ENCODE results near the gene EMCN. TPM values are rescaled to one million over a fixed set of nuclear protein-coding genes. Genes with fewer than 3 reads are reported as not detected.
"Not testable (repeated sequence)": the region's sequence is repeated elsewhere in the genome, so short reads cannot be mapped to it uniquely, and the experiment has no call there.

The EMCN gene
- total RNA-seq, 1 experiment from 2014 or later = not detected

DNA sequence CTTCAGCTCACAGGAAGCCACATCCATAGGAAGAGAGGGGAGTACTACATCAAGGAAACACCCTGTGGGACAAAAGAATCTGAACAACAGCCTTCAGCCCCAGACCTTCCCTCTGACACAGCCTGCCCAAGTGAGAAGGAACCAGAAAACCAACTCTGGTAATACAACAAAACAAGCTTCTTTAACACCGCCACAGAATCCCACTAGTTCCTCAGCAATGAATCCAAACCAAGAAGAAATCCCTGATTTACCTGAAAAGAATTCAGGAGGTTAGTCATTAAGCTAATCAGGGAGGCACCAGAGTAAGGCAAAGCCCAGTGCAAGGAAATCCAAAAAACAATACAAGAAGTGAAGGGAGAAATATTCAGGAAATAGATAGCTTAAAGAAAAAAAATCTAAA is 137.4 kb downstream of the EMCN start:
- BruUV-seq (replicated peaks); H3K27ac ChIP-seq (ENCODE audit: low read depth, low read length); H3K9me3 ChIP-seq (ENCODE audit: control insufficient read depth in 1 of 2, insufficient read depth in 1 of 2, low read depth in 1 of 2, low read length in 2 of 2); H3K27me3 ChIP-seq (ENCODE audit: insufficient read depth, low read length); H3K4me2 ChIP-seq (ENCODE audit: low read length); H2AFZ ChIP-seq (ENCODE audit: low read depth, low read length, poor library complexity, severe bottlenecking); H4K20me1 ChIP-seq (ENCODE audit: insufficient read depth); H3K4me3 ChIP-seq (replicated peaks in 1 of 2; ENCODE audit: low read depth in 1 of 2, low read length in 2 of 2); H3K9me2 ChIP-seq (ENCODE audit: insufficient read depth); ATAC-seq; H3K4me1 ChIP-seq (ENCODE audit: control insufficient read depth in 1 of 2, insufficient read depth in 2 of 2, low read length in 2 of 2); H3K79me2 ChIP-seq (ENCODE audit: insufficient read depth, low read length); H3K9ac ChIP-seq (ENCODE audit: low read length); intact Hi-C loops (cut with micrococcal nuclease); RAD21 ChIA-PET (ENCODE audit: low non-redundant PET in 1 of 2, low total read pairs in 2 of 2, uncharacterized antibody in 2 of 2, unreplicated experiment in 2 of 2); H3K36me3 ChIP-seq (ENCODE audit: control insufficient read depth in 1 of 2, insufficient read depth in 2 of 2, low read length in 2 of 2); POLR2A ChIA-PET; DNase-seq (ENCODE audit: low read depth, low spot score): not testable (repeated sequence)
- CTCF ChIA-PET = interaction anchor here (0.9 kb wide), 1 partner anchor 8 kb away, joined by 3 read pairs; no protein-coding TSS in a partner anchor

DNA sequence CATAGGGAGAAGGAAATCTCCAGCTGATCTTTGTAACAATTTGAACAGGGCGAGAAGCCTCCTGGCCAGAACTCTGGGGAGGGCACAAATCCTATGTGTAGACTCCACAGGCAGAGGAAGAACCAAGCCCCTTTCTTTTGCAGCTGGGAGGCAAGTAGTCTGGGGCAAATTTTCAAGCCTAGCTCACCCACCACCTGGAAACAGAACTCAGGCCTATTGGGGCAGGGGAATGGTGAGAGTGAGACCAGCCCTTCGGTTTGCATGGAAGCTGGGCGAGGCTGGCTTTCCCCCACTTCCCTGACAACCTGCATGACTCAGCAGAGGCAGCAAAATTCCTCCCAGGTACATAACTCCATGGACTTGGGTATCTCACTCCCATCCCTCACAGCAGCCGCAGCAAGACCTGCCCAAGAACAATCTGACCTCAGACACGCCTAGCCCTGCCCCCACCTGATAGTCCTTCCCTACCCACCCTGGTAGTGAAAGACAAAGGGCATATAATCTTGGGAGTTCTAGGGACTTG is 138.2 kb downstream of the EMCN start:
- intact Hi-C loops (cut with micrococcal nuclease) = no loop called here
- RAD21 ChIA-PET (ENCODE audit: low non-redundant PET in 1 of 2, low total read pairs in 2 of 2, uncharacterized antibody in 2 of 2, unreplicated experiment in 2 of 2) = no interaction called here
- Histone ChIP-seq H3K79me2 (ENCODE audit: insufficient read depth, low read length) (no peaks in the 10 kb centered on the region), H3K9me3 (ENCODE audit: control insufficient read depth in 1 of 2, insufficient read depth in 1 of 2, low read depth in 1 of 2, low read length in 2 of 2) (no peaks in the 10 kb centered on the region; a peak in 1 of 4 replicates), H3K9ac (ENCODE audit: low read length) (no peak overlapping the region), H2AFZ (ENCODE audit: low read depth, low read length, poor library complexity, severe bottlenecking) (no peak overlapping the region), H3K4me3 (replicated peaks in 1 of 2; ENCODE audit: low read depth in 1 of 2, low read length in 2 of 2) (no peak overlapping the region), H3K4me2 (ENCODE audit: low read length) (no peak overlapping the region), H3K27me3 (ENCODE audit: insufficient read depth, low read length) (no peaks in the 10 kb centered on the region), H3K36me3 (ENCODE audit: control insufficient read depth in 1 of 2, insufficient read depth in 2 of 2, low read length in 2 of 2) (no peaks in the 10 kb centered on the region), H3K9me2 (ENCODE audit: insufficient read depth) (no peaks in the 10 kb centered on the region), H3K4me1 (ENCODE audit: control insufficient read depth in 1 of 2, insufficient read depth in 2 of 2, low read length in 2 of 2) (peaks cover 0 to 8% of the 10 kb centered on the region in 2 experiments; a peak in 1 of 4 replicates), H4K20me1 (ENCODE audit: insufficient read depth) (no peaks in the 10 kb centered on the region), H3K27ac (ENCODE audit: low read depth, low read length) (no peak overlapping the region)
- DNase-seq (ENCODE audit: low read depth, low spot score) (no peak), ATAC-seq (no peak)
- TF ChIP-seq ZFX (IDR thresholded peaks at IDR 0.05) = no peak
- no peak for TF ChIP-seq EGR1 (IDR thresholded peaks at IDR 0.05; ENCODE audit: low read depth)
- TF ChIP-seq, protein P1, sequence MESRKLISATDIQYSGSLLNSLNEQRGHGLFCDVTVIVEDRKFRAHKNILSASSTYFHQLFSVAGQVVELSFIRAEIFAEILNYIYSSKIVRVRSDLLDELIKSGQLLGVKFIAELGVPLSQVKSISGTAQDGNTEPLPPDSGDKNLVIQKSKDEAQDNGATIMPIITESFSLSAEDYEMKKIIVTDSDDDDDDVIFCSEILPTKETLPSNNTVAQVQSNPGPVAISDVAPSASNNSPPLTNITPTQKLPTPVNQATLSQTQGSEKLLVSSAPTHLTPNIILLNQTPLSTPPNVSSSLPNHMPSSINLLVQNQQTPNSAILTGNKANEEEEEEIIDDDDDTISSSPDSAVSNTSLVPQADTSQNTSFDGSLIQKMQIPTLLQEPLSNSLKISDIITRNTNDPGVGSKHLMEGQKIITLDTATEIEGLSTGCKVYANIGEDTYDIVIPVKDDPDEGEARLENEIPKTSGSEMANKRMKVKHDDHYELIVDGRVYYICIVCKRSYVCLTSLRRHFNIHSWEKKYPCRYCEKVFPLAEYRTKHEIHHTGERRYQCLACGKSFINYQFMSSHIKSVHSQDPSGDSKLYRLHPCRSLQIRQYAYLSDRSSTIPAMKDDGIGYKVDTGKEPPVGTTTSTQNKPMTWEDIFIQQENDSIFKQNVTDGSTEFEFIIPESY (IDR thresholded peaks at IDR 0.05; ENCODE audit: extremely low read depth, insufficient replicate concordance, low read length) = no peak
- TF ChIP-seq, protein P2, sequence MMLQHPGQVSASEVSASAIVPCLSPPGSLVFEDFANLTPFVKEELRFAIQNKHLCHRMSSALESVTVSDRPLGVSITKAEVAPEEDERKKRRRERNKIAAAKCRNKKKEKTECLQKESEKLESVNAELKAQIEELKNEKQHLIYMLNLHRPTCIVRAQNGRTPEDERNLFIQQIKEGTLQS (IDR thresholded peaks at IDR 0.05) = no peak
- POLR2A ChIA-PET = no interaction called here
- BruUV-seq (replicated peaks) = no TSS peak
- CTCF ChIA-PET = no interaction called here

All from HCT116 (cell line).